Upper lobe of right lung (tissue), 1 donor: ENCODE measurements around the gene BARX2. TPM values are rescaled to one million over a fixed set of nuclear protein-coding genes. Genes with fewer than 3 reads are reported as not detected.
A peak's percentile ranks its signal among the peaks of the same experiment; 100 is the strongest.

Experiments
- ATAC-seq: fragments of 200-7000 bp; cut with Tn5 transposase; one replicate; pipeline ENCODE4 v1.9.1; 2020; ENCODE audit warnings: mild to moderate bottlenecking, moderate library complexity
- DNase-seq: peaks from one replicate; pipeline ENCODE4 v3.0.0-alpha.2; 2020
- H3K27ac ChIP-seq: fragments of 200-600 bp; one replicate; pipeline ENCODE4 v1.8.0; 2022
- H3K27me3 ChIP-seq: fragments of 200-600 bp; one replicate; pipeline ENCODE4 v1.8.0; 2022; ENCODE audit warnings: mild to moderate bottlenecking
- H3K36me3 ChIP-seq: fragments of 200-600 bp; one replicate; pipeline ENCODE4 v1.8.0; 2022
- H3K4me1 ChIP-seq: fragments of 200-600 bp; one replicate; pipeline ENCODE4 v1.8.0; 2022
- H3K4me3 ChIP-seq: fragments of 200-600 bp; one replicate; pipeline ENCODE4 v1.8.0; 2022; ENCODE audit warnings: mild to moderate bottlenecking
- H3K9me3 ChIP-seq: fragments of 200-600 bp; one replicate; pipeline ENCODE4 v1.8.0; 2022
- intact Hi-C: fragments of 100-400 bp; cut with DNase I; formaldehyde crosslinking; loops from one replicate; pipeline ENCODE4 v1.11.0; 2022
- total RNA-seq: library from RNA; stranded (reverse); fragmentation: NEBNext Ultra II Directional; extraction: Animal tissue kit (Norgen Biotek cat#: 25700); gene quantifications from one replicate; pipeline ENCODE4 v1.2.1, GENCODE V29; 2021
- TF ChIP-seq, protein P1 (sequence below): fragments of 200-600 bp; IDR thresholded peaks from one replicate; pipeline ENCODE4 v1.8.0; 2022; ENCODE audit warnings: antibody characterized with exemption
- donor health status: DM: no; HTN: yes; CAD: no; lungs with severe emphysema.

Gene BARX2
- total RNA-seq, 1 donor from 2014 or later: not detected

DNA sequence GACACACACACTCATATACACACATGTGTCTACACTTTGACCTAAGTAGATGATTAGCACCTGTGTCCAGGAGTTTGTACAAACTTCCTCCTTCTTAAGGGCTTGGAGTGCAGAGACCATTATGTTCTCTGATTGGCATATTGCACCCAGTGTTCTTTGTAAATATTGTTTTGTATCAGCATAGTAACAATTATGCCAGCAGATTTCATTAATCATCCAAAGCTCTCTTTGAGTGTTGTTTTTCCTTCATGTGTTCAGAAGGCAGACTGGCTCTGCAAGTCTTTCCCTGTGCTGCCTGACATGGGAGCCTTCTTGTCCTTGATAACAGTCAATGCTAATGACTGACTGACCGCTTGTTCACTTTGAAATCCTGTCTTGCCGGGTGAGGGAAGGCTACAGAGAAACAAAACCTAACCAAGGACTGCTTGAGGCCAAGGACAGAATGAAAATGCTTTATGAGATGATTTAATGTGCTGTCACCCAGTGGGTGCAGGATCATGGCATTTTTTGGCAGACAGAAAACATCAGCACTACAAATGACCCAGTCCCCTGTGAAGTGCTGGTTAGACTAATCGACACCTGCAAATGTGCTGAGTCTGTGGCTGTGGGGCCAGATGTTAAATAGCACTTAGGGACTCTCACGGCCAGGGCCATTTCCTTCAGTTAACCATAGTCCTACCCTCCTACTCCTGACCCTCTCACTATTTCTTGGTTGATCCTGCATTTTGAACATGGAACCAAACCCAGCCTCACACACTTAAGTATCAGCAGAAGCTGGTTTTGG, 6.6 kb upstream of the BARX2 start:
- H3K27me3 ChIP-seq: peaks cover 78% of the 10 kb centered on the region
- intact Hi-C loops: no loop called here
- no peak for DNase-seq
- no peak for ATAC-seq
- no peak overlapping the region for H3K27ac ChIP-seq
- no peaks in the 10 kb centered on the region for H3K9me3 ChIP-seq
- no peaks in the 10 kb centered on the region for H3K36me3 ChIP-seq
- no peak overlapping the region for H3K4me3 ChIP-seq
- TF ChIP-seq, protein P1, sequence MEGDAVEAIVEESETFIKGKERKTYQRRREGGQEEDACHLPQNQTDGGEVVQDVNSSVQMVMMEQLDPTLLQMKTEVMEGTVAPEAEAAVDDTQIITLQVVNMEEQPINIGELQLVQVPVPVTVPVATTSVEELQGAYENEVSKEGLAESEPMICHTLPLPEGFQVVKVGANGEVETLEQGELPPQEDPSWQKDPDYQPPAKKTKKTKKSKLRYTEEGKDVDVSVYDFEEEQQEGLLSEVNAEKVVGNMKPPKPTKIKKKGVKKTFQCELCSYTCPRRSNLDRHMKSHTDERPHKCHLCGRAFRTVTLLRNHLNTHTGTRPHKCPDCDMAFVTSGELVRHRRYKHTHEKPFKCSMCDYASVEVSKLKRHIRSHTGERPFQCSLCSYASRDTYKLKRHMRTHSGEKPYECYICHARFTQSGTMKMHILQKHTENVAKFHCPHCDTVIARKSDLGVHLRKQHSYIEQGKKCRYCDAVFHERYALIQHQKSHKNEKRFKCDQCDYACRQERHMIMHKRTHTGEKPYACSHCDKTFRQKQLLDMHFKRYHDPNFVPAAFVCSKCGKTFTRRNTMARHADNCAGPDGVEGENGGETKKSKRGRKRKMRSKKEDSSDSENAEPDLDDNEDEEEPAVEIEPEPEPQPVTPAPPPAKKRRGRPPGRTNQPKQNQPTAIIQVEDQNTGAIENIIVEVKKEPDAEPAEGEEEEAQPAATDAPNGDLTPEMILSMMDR: no peak
- peaks cover 14% of the 10 kb centered on the region for H3K4me1 ChIP-seq

DNA sequence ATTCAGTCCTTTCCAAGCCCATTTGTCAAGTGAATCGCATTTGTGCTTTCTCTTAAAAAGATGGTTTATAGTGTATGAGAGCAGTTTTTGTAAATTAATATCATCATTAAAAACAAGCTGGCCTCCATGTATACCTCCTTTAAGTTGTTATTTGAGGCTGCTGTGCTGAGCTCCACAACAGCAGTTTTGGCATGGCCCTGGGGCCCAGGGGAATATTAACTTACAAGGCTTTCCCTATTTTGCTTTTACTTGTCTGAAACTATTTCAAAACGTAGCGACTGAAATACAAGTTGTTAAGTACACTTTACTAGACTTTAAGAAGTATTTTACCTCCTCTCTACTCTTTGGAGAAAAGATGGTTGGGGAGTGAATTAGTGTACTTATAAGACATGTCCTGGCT, 4.9 kb upstream of the BARX2 start:
- H3K27ac ChIP-seq: no peak overlapping the region
- H3K36me3 ChIP-seq: no peaks in the 10 kb centered on the region
- ATAC-seq: no peak
- H3K27me3 ChIP-seq: peaks cover 84% of the 10 kb centered on the region
- no peaks in the 10 kb centered on the region for H3K9me3 ChIP-seq
- intact Hi-C loops: no loop called here
- no peak for DNase-seq
- peaks cover 14% of the 10 kb centered on the region for H3K4me1 ChIP-seq
- H3K4me3 ChIP-seq: no peak overlapping the region
- TF ChIP-seq, protein P1: no peak

DNA sequence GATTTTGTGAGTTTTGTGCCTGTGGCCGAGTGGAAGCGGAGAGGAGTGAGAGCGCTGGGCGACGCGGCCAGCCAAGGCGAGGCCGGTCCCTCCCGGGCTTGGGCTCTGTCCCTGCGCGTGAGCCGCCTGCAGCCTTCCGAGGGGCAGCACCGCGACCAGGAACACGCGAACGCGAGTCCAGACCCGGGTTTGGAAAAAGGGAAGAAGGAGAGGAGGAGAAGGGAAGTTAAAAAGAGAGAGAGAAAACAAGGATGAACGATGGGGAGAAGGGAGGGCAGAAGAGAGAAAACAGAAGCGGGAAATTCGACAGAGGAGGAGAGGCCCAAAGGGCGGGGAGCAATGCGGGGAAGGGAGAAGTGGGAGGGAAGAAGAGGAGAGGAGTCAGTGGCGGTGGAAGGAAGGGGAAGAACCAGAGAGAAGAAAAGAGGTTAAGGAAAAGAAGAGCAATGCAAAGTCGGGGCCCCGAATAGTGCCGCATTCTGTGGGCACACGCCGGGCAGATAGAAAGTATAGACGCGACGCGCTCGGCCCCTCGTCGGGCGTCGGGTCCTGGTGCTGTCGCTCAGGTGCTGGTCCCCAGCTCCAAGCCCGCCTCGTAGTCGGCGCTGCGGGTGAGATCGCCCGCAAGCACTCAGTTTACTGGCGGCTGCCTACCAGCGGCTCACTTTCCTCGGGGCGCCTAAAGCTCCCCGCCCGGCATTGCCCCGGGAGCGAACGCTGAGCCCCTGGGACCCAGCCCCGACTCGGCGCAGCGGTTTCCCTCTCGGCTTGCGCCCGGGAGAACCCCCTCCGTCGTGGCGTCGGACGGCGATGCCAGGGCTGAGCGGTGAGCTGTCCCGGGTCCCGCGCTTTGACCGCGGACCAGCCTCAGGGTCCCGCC, 2.8 kb upstream of the BARX2 start:
- peak overlapping the region; percentile 36 for H3K4me3 ChIP-seq
- no peak for ATAC-seq
- peaks cover 18% of the 10 kb centered on the region for H3K4me1 ChIP-seq
- TF ChIP-seq, protein P1: no peak
- intact Hi-C loops: no loop called here
- DNase-seq: no peak
- H3K36me3 ChIP-seq: no peaks in the 10 kb centered on the region
- no peaks in the 10 kb centered on the region for H3K9me3 ChIP-seq
- H3K27me3 ChIP-seq: peaks cover 86% of the 10 kb centered on the region
- H3K27ac ChIP-seq: no peak overlapping the region

DNA sequence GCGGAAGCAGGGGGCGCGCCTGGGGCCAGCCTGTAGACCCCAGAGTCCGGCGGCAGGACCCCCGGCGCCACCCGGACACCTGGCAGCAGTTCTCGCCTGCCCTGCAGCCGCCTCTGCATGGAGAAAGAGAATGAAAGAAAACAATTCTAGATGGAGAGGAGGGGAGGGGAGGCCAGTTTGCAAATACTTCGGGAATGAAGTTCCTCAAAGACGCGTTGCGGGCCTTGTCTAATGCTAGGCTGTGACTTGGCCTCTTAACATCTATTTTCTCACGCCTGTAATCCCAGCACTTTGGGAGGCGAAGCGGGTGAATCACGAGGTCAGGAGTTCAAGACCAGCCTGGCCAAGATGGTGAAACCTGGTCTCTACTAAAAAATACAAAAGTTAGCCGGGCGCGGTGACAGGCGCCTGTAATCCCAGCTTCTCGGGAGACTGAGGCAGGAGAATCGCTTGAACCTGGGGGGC, 2.1 kb upstream of the BARX2 start:
- H3K4me3 ChIP-seq: peak overlapping the region; percentile 36
- no peaks in the 10 kb centered on the region for H3K9me3 ChIP-seq
- DNase-seq (no peak), ATAC-seq (no peak)
- H3K27ac ChIP-seq: no peak overlapping the region
- peaks cover 92% of the 10 kb centered on the region for H3K27me3 ChIP-seq
- intact Hi-C loops: no loop called here
- H3K4me1 ChIP-seq: peaks cover 18% of the 10 kb centered on the region
- TF ChIP-seq, protein P1: no peak
- H3K36me3 ChIP-seq: no peaks in the 10 kb centered on the region

DNA sequence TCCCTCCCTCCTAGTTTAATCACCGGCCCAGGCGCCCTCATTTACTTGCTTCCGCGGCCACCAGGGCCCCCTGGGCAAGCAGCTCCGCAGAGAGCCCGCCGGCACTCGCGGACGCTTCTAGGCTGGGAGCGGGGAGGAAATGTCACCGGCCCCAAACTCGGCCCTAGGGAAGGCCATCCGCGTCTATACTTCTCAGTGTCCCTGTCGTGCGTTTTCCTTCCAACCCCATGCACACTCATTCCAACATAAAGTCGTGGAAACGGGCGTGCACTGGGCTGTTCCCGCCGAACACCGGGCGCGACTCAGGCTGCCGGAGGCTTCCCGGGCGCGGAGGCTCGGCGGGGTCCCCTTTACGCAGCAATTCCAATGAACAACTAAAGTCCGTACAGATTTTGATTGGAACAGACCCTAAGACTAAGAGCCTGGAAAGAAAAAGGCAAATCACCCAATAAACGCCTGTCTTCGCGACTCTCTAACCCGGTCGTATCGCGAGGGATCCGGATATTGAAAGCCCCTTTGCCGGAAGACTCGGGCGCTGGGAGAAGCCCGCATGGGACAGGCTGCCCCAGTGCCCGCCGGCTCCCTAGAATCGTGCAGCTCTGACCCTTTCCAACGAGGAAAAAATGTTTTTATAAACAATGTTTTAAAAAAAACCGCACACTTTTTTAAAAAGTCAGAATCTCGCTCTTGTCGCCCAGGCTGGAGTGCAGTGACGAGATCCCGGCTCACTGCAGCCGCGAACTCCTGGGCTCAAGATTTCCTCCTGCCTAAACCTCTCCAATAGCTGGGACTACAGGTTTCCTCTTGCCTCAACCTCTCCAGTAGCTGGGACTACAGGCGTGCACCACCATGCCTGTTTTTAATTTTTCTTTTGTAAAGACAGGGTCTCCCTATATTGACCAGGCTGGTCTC, 1.3 kb upstream of the BARX2 start:
- Histone ChIP-seq H3K27me3 (peaks cover 91% of the 10 kb centered on the region), H3K36me3 (no peaks in the 10 kb centered on the region), H3K4me1 (peaks cover 18% of the 10 kb centered on the region), H3K9me3 (no peaks in the 10 kb centered on the region), H3K27ac (no peak overlapping the region), H3K4me3 (peak overlapping the region; percentile 16)
- intact Hi-C loops: no loop called here
- ATAC-seq (no peak), DNase-seq (no peak)
- TF ChIP-seq, protein P1: no peak
